GM19328 (cell line): ENCODE measurements around the gene SF3B2.
"Not testable (repeated sequence)": the region's sequence is repeated elsewhere in the genome, so short reads cannot be mapped to it uniquely, and the experiment has no call there.

ENCODE experiments used
- ATAC-seq: cut with Tn5 transposase; IDR thresholded peaks from one replicate; pipeline ENCODE4 v1.9.1; 2021; ENCODE audit warnings: mild to moderate bottlenecking, moderate library complexity; ENCODE audit not compliant: unreplicated experiment

SF3B2 gene

DNA sequence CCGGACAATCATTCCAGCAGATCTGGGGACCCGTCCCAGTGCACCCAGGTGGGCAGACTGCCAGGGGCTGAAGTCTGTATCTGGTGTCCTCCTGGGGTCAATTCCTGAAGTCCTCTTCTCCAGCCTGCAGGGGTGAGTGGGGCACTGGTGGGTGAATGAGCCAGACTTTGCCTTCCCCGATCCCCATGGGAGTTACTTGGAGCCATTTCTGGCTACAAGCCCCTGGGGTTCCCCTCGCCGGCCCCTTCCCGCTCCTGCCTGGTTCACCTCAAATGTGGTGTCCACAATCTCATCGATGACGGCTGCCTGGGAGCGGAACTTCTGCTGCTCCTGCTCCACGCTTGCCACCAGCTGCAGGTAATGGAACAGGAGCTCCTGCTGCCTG lies 35.4 kb upstream of the SF3B2 start:
- ATAC-seq: no peak

- no peak for ATAC-seq
Measured at GRCh38 chr11:66017321-66017720, 34.8 kb upstream of the SF3B2 start.

DNA sequence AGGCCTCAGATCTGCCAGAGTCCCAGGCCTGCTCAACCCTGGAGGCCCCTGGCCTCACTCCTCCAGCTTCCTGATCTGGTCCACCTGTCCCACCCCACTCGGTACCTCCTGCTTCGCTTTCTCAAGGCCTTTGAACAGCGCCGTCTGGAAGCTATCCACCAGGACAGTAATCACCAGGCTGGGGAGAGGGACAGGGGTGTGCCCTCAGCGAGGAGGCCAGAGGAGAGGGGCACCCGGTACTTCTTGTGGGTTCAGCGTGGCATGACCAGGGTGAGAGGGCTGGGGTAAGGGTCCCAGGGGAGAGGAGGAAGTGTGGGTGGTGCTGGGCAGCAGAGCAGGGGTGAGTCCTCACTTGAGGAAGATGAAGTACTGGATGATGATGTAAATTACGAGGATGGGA lies 32.0 kb upstream of the SF3B2 start:
- ATAC-seq: no peak

GRCh38 chr11:66020618-66021357 lies 31.4 kb upstream of the SF3B2 start:
- no peak for ATAC-seq

DNA sequence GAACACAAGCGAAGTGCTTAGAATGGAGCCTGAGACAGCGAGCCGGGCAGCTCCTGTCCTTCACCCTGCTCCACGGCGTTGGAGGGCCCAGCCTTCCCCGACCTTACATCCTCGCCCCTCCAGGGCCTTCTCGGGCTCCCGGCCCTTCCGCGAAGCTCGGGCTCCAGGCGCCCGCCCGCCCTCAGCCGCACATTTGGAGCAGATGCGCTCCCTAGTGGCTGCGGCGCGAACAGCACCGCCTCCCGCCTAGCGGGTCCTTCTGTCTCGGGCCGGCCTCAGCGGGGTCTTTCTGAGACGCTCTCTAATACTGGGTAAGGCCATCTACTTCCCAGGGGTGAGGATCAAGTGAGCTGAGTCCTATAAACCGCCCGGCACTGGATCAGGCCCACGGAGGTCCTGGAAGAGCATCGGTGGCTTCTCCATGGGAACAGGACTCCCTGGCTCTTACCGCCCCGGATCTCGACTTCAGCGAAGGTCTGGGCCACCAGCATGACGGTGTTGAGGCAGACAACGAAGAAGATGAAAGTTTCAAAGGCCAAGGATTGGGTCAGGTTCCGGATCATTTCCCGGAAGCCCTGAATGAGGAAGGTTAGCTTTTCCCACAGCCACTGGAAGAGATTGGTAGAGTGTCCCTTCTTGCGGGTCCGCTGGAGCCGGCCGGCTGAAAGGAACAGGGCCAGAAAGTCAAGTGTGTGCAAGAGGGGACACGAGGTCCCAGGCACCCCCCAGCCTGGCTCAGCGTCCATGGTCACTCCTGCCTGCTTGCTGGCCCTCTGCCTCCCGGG lies 29.6 kb upstream of the SF3B2 start:
- no peak for ATAC-seq

GRCh38 chr11:66023186-66023440 lies 29.1 kb upstream of the SF3B2 start:
- not testable (repeated sequence) for ATAC-seq

DNA sequence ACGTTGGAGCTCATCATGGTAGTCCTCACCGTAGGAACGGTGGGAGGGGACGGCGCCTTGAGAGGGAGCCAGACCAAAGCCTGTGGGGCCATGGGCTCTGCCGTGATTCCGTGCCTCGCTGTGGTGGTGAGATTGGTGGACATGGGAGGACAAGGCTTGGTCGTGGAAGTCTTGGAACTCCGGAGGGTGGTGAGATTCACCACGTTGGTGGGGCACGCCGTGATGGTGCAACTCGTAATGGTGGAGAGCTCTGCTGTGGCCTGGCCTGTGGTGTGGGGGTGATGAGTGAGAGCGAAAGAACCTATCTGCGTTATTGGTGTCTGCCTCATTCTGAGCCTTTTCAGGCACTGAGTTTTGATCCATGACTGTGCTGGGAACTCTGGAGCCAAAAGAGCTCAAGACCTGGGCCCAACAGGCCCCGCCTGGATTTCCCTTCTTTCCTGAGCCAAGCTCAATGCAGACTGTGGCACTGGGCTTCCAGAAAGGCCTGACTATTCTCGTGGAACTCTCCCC lies 26.1 kb upstream of the SF3B2 start, which contains the start of gene CATSPER1:
CATSPER1 (minus strand) TSS at position 463 of the 513 bp plus-strand sequence; CDS start at position 363, 100 bp downstream.
- ATAC-seq: no peak

- no peak for ATAC-seq
Measured at GRCh38 chr11:66032957-66033735, 19.0 kb upstream of the SF3B2 start.

DNA sequence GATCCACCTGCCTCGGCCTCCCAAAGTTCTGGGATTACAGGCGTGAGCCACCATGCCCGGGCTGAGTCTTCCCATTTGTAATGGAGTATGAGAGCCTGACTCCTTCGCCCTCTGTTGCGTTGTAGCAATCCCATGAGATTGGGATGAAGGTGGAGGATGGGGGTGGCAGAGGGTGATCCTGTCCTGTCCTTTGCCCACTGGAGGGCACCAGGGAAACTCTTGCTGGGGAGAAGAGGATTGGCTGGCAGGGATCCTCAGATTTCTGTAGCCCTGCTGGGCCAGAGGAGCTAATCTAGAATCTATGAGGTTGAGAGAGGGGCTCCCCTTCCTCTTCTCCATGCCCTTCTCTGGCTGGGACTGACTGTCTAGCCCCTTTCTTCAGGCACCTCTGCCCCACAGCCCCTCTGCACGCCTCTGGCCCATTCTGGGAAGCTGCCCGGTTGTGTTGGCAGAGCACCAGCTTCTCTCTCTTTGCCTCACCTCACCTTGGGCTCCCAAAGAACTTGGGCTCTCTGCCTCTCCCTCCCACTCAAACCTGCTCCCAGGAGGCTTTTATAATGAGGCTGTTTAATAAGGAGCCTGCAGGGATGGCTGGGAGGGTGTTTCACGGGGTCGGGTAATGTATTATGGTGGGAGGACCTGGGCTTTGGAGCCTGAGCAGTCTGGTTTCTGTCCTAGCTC lies 16.4 kb upstream of the SF3B2 start:
- ATAC-seq: no peak

DNA sequence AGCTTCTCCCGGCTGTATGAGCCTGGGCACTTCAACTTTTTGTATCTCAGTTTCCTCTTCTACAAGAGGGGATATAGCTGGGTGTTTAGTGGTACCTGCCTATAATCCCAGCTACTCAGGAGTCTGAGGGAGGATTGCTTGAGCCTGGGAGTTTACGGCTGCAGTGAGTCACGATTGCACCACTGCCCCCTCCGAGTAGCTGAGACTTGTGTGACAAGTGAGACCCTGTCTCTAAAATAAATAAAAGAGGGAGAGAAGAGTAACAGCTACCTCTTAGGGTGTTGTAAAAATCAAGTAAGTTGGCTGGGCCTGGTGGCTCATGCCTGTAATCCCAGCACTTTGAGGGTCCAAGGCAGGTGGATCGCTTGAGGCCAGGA lies 15.8 kb upstream of the SF3B2 start:
- ATAC-seq: no peak

GRCh38 chr11:66037327-66037726 lies 14.8 kb upstream of the SF3B2 start:
- no peak for ATAC-seq

- no peak for ATAC-seq
Measured at GRCh38 chr11:66039765-66040164, 12.4 kb upstream of the SF3B2 start.

DNA sequence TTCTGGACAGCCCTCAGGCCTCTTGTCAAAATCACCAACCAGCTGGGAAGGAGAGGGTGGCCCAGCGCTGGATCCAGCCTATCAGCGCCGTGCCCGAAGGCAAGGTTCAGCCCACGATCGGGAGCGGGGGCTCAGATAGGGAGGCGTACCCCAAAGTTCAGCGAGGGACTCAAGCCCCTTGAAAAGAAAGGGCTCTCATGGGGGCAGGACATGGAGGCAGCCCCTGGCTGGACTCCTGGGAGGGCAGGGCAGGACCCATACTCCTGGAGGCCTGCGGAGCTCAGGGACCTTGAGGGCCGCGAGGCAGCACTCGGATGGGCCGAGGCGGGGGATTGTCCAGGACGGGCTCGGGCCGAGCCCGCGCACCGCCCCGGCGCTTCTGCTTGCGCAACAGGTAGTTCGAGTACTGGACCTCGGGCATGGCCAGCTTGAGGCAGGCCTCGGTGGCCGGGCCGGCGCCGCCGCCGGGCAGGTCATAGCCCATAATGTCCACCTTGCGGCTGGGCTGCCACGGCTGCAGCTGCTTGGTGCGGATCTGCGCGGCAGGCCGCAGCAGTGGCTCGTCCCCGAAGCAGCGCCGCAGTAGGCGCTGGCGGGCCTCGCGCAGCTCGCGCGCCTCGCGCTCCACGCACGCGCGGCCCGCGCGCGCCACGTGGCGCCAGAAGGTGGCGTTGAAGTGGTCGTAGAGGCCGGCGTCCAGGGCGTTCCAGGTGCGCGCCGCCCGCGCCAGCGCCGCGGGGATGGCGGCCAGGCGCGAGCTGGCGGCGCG lies 9.8 kb upstream of the SF3B2 start:
- ATAC-seq: no peak

- ATAC-seq: no peak
Measured at GRCh38 chr11:66042996-66043906, 8.9 kb upstream of the SF3B2 start.

DNA sequence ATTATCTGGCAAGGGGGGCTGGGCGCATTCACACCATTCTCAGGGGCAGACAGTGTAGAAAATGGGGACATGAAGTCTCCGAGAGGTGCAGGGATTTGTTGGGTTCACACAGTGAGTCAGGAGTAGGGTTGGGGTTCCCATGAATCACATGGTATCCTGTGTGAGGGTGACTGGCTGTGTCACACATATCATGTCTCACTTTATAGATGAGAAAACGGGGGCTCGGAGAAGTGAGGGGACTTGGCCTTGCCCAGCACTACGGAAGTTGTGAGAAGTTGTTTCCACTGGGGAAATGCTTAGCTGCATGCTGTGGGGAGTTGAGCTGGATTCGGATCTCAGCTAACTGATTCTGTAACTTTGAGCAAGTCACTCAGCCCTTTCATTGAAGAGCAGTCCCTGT lies 7.4 kb upstream of the SF3B2 start:
- ATAC-seq: no peak

GRCh38 chr11:66045177-66045639 lies 7.0 kb upstream of the SF3B2 start:
- no peak for ATAC-seq

- ATAC-seq: no peak
Measured at GRCh38 chr11:66046901-66047300, 5.3 kb upstream of the SF3B2 start.

GRCh38 chr11:66047541-66048365 lies 4.4 kb upstream of the SF3B2 start:
- no peak for ATAC-seq
